Loucy (cell line): Measurements from ENCODE around the gene GINM1.

ENCODE experiments used
- CTCF ChIP-seq: fragments of 200-600 bp; sonication (generic); conservative IDR thresholded peaks from 2 replicates; pipeline ENCODE4 v1.5.1; 2014; ENCODE audit warnings: mild to moderate bottlenecking, antibody characterized with exemption, low read length
- EZH2phosphoT487 ChIP-seq: fragments of 200-600 bp; IDR thresholded peaks from 2 replicates; pipeline ENCODE4 v1.6.1; 2018; ENCODE audit warnings: antibody characterized with exemption, mild to moderate bottlenecking, moderate library complexity, borderline replicate concordance

DNA sequence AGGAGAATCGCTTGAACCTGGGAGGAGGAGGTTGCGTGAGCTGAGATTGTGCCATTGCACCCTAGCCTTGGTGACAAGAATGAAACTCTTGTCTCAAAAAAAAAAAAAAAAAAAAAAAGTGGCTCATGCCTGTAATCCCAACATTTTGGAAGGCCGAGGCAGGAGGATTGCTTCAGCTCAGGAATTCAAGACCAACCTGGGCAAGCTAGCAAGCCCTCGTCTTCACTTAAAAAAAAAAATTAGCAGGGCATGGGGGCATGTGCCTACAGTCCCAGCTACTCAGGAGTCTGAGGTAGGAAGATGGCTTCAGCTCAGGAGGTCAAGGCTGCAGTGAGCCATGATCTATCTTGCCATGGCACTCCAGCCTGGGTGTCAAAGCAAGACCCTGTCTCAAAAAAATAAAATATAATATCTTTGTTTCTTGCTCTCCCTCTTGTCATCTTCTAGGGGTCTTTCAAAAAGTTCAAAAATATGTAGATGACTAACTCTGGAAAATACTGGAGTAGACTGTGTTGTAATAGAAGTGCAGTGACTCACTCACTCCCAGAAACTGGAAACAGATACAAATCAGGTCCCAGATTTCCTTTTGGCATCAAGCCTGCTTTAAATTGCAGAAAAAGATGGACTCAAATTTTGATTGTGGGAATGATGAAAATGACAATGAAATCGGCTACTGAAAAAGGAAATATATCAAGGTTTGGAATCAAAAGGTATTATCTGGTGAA is 2.8 kb upstream of the GINM1 start:
- TF ChIP-seq CTCF (no peak), EZH2phosphoT487 (no peak)
